Measurements from ENCODE around the gene ANKRD23. TPM values are rescaled to one million over a fixed set of nuclear protein-coding genes. Genes with fewer than 3 reads are reported as not detected.
A peak's percentile ranks its signal among the peaks of the same experiment; 100 is the strongest.

The ANKRD23 gene
- total and polyA plus RNA-seq, 2 of the 13 experiments (the other 11 are each of a cell fraction or from before 2014, with no cell fraction given), result 1.5 to 1.6 TPM

- TF ChIP-seq, protein P1, sequence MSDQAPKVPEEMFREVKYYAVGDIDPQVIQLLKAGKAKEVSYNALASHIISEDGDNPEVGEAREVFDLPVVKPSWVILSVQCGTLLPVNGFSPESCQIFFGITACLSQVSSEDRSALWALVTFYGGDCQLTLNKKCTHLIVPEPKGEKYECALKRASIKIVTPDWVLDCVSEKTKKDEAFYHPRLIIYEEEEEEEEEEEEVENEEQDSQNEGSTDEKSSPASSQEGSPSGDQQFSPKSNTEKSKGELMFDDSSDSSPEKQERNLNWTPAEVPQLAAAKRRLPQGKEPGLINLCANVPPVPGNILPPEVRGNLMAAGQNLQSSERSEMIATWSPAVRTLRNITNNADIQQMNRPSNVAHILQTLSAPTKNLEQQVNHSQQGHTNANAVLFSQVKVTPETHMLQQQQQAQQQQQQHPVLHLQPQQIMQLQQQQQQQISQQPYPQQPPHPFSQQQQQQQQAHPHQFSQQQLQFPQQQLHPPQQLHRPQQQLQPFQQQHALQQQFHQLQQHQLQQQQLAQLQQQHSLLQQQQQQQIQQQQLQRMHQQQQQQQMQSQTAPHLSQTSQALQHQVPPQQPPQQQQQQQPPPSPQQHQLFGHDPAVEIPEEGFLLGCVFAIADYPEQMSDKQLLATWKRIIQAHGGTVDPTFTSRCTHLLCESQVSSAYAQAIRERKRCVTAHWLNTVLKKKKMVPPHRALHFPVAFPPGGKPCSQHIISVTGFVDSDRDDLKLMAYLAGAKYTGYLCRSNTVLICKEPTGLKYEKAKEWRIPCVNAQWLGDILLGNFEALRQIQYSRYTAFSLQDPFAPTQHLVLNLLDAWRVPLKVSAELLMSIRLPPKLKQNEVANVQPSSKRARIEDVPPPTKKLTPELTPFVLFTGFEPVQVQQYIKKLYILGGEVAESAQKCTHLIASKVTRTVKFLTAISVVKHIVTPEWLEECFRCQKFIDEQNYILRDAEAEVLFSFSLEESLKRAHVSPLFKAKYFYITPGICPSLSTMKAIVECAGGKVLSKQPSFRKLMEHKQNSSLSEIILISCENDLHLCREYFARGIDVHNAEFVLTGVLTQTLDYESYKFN (CRISPR knock-in tag; conservative IDR thresholded peaks at IDR 0.05), result no peak
- TF ChIP-seq, protein P2, sequence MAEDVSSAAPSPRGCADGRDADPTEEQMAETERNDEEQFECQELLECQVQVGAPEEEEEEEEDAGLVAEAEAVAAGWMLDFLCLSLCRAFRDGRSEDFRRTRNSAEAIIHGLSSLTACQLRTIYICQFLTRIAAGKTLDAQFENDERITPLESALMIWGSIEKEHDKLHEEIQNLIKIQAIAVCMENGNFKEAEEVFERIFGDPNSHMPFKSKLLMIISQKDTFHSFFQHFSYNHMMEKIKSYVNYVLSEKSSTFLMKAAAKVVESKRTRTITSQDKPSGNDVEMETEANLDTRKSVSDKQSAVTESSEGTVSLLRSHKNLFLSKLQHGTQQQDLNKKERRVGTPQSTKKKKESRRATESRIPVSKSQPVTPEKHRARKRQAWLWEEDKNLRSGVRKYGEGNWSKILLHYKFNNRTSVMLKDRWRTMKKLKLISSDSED (CRISPR knock-in tag; IDR thresholded peaks at IDR 0.05), result no peak
- TF ChIP-seq FOXK1 (CRISPR knock-in tag; IDR thresholded peaks at IDR 0.05; ENCODE audit: borderline replicate concordance, low read depth) (no peak), CBFB (CRISPR knock-in tag; IDR thresholded peaks at IDR 0.05) (no peak; the same call in 1 of the 2 replicates), CEBPB (IDR thresholded peaks at IDR 0.05; ENCODE audit: borderline replicate concordance, low read depth, low read length) (no peak), ZNF224 (CRISPR knock-in tag; IDR thresholded peaks at IDR 0.05) (0 out of 2 replicates have a peak, but pooled peaks have one; percentile 35), KAT7 (CRISPR knock-in tag; IDR thresholded peaks at IDR 0.05; ENCODE audit: borderline replicate concordance) (no peak), ATM (IDR thresholded peaks at IDR 0.05; ENCODE audit: borderline replicate concordance) (no peak), GATAD2A (CRISPR knock-in tag; IDR thresholded peaks at IDR 0.05) (no peak), ZNF772 (CRISPR knock-in tag; IDR thresholded peaks at IDR 0.05) (no peak), SETDB1 (CRISPR knock-in tag; IDR thresholded peaks at IDR 0.05; ENCODE audit: borderline replicate concordance) (no peak), ZNF460 (CRISPR knock-in tag; IDR thresholded peaks at IDR 0.05; ENCODE audit: borderline replicate concordance) (0 out of 2 replicates have a peak, but pooled peaks have one; percentile 11), YEATS2 (CRISPR knock-in tag; IDR thresholded peaks at IDR 0.05; ENCODE audit: borderline replicate concordance) (no peak), ZNF142 (CRISPR knock-in tag; IDR thresholded peaks at IDR 0.05) (no peak)
- TF ChIP-seq, protein P3, sequence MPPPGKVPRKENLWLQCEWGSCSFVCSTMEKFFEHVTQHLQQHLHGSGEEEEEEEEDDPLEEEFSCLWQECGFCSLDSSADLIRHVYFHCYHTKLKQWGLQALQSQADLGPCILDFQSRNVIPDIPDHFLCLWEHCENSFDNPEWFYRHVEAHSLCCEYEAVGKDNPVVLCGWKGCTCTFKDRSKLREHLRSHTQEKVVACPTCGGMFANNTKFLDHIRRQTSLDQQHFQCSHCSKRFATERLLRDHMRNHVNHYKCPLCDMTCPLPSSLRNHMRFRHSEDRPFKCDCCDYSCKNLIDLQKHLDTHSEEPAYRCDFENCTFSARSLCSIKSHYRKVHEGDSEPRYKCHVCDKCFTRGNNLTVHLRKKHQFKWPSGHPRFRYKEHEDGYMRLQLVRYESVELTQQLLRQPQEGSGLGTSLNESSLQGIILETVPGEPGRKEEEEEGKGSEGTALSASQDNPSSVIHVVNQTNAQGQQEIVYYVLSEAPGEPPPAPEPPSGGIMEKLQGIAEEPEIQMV (CRISPR knock-in tag; IDR thresholded peaks at IDR 0.05; ENCODE audit: low read depth), result no peak
Measured at GRCh38 chr2:96867756-96868554, 24.1 kb upstream of the ANKRD23 start (continued).

All from HepG2 (cell line).